ENCODE measurements around the gene TRIM5.
"Not testable (repeated sequence)": the region's sequence is repeated elsewhere in the genome, so short reads cannot be mapped to it uniquely, and the experiment has no call there.

Gene TRIM5

GRCh38 chr11:5665746-5666401 is 19.0 kb downstream of the TRIM5 start:
- TF ChIP-seq CTCF (IDR thresholded peaks at IDR 0.05; ENCODE audit: low read depth, low read length) = no peak
- H3K4me3 ChIP-seq (ENCODE audit: low read depth, low read length) = no peak overlapping the region

- H3K4me3 ChIP-seq (ENCODE audit: low read depth, low read length) = no peak overlapping the region
- TF ChIP-seq CTCF (IDR thresholded peaks at IDR 0.05; ENCODE audit: low read depth, low read length) = no peak
Measured at GRCh38 chr11:5665051-5665570, 19.8 kb downstream of the TRIM5 start.

GRCh38 chr11:5663511-5663910 is 21.4 kb downstream of the TRIM5 start:
- no peak overlapping the region for H3K4me3 ChIP-seq (ENCODE audit: low read depth, low read length)
- TF ChIP-seq CTCF (IDR thresholded peaks at IDR 0.05; ENCODE audit: low read depth, low read length) = no peak

GRCh38 chr11:5658318-5658717 is 26.6 kb downstream of the TRIM5 start:
- TF ChIP-seq CTCF (IDR thresholded peaks at IDR 0.05; ENCODE audit: low read depth, low read length) = no peak
- H3K4me3 ChIP-seq (ENCODE audit: low read depth, low read length) = no peak overlapping the region

- not testable (repeated sequence) for H3K4me3 ChIP-seq (ENCODE audit: low read depth, low read length)
Measured at GRCh38 chr11:5656956-5657355, 27.9 kb downstream of the TRIM5 start.

- H3K4me3 ChIP-seq (ENCODE audit: low read depth, low read length) = no peak overlapping the region
- TF ChIP-seq CTCF (IDR thresholded peaks at IDR 0.05; ENCODE audit: low read depth, low read length) = no peak
Measured at GRCh38 chr11:5655474-5655873, 29.4 kb downstream of the TRIM5 start.

GRCh38 chr11:5646139-5646538 is 38.7 kb downstream of the TRIM5 start:
- TF ChIP-seq CTCF (IDR thresholded peaks at IDR 0.05; ENCODE audit: low read depth, low read length) = no peak

GRCh38 chr11:5643585-5643984 is 41.3 kb downstream of the TRIM5 start:
- H3K4me3 ChIP-seq (ENCODE audit: low read depth, low read length) = no peak overlapping the region
- no peak for TF ChIP-seq CTCF (IDR thresholded peaks at IDR 0.05; ENCODE audit: low read depth, low read length)

More at GRCh38 chr11:5646139-5646538, 38.7 kb downstream of the TRIM5 start:
- H3K4me3 ChIP-seq (ENCODE audit: low read depth, low read length) = no peak overlapping the region
